GM18502 (cell line): Measurements from ENCODE around the gene DES.

ENCODE experiments used
- ATAC-seq: cut with Tn5 transposase; IDR thresholded peaks from one replicate; pipeline ENCODE4 v1.9.1; 2021; ENCODE audit warnings: mild to moderate bottlenecking; ENCODE audit not compliant: unreplicated experiment, poor library complexity

Gene DES

DNA sequence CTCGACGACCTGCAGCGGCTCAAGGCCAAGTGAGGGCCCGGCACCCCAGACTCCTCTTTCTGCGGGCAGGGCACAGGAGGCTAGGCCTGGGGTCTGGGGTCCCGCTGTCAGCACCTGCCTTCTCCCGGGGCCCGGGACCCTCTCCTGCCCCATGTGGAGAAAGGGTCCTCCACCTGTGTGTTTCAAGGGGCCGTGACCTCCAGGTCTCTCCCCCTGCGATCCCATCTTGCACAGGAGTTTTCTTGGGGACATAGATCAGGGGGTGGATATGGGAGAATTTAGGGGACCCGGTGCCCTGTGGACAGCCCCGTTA, 791 bp downstream of the DES start:
- ATAC-seq: no peak

DNA sequence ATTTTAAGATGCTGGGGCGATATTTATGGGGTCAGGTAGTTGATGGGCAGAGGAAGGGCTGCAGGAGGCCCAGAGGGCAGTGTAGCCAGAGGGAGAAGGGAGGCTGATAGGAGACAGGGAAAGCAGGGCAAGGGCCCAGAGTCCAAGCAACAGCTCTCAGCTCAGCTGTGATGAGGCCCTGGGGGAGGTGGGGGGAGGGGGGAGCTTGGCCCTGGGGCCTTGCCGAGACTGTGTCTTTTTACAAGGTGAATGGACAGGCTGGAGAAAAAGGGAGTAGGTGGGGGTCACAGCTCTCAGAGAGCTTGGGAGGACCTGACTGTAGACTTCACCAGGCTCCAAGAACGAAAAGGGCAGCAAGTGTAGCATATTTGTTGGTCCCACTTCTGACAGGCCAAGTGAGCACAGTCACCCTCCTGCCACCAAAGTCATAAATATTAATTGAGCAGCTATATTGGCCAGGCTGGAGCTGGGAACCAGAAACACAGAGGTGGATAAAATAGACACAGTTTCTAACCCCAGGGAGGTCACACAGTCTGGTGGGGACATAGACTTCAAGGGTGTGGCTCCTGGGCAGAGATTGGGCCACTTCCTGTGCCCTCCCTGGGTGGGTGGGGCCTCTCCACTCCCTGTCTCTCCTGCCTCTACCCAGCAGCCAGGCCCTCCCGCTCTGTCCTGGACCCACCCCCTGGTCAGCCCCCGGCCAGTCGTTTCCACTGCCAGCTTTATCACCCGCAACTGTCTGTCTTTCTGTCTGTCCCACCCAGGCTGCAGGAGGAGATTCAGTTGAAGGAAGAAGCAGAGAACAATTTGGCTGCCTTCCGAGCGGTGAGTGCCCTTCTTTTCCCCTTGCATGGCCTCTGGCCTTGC, 1.4 kb downstream of the DES start:
- no peak for ATAC-seq

DNA sequence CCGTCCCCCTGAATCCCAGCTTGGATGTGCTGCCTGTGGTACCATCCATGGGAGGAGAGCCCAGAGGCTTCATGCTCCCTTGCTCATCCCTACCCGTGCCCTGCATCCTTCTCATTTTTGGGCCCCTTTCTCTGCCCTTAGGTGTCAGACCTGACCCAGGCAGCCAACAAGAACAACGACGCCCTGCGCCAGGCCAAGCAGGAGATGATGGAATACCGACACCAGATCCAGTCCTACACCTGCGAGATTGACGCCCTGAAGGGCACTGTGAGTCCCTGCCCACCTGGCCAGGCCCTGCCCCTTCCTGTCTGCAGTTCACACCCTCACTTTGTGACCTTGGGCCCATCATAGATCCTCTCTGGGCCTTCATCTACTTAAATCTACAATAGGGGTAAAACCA, 2.5 kb downstream of the DES start:
- ATAC-seq: no peak

DNA sequence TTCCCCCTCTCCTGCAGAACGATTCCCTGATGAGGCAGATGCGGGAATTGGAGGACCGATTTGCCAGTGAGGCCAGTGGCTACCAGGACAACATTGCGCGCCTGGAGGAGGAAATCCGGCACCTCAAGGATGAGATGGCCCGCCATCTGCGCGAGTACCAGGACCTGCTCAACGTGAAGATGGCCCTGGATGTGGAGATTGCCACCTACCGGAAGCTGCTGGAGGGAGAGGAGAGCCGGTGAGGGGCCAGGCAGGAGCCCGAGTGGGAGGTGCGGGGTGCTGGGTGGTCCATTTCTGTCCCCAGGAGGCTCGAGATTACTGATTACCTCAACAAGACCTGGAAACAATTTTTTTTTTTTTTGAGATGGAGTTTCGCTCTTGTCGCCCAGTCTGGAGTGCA, 3.1 kb downstream of the DES start:
- ATAC-seq: no peak

DNA sequence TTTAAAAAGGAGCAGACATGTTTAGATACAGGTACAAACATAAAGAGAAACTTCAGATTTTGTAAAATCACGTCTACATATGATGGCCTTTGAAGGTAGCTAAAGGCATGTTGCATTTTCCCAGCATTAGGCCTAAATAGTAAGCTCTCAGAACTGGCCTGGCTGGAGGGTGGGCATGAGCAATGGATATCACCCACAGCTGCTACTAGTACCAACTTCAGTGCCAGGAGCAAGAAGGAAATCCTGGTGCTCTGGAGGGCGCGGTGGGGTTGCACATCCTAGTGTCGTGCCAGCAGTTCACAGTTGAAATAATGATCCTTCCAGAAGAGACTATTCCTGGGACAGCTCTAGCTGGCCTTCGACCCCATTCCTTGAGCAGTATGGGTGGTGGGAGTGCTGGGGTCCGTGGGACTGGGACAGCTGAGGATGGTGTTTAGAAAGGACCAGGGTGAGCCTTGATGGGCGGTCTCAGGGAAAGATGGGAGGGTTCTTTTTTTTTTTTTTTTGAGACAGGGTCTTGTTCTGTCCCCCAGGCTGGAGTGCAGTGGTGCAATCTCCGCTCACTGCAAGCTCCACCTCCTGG, 4.9 kb downstream of the DES start:
- no peak for ATAC-seq

DNA sequence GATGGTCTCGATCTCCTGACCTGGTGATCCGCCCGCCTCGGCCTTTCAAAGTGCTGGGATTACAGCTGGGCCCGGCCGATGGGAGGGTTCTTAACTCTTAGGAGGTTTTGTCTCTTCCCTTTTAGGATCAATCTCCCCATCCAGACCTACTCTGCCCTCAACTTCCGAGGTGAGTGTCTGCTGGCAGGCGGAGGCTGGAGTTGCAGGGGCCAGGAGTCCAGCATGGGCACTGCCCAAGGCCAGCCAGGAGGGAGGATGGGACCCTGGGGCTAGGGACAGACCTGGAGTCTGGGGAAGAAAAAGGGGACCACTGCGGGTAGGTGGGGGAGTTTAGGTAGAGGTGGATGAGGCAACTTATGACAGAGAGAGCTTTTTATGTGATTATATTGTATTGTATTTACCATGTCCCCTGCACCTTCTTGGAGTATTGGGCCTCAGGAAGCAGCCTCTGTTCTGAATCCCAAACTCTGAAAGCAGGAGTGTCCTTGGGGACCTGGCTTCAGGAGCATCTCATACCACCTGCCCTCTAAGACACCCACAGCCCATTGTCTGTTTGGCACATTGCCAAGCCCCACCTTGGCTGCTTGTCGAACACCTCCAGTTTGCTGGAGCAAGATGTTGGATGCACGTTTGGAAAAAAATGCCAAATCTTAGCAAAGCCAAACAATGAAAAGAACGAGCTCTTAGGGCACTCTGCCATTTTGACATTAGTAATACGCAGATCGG, 5.6 kb downstream of the DES start:
- ATAC-seq: no peak

DNA sequence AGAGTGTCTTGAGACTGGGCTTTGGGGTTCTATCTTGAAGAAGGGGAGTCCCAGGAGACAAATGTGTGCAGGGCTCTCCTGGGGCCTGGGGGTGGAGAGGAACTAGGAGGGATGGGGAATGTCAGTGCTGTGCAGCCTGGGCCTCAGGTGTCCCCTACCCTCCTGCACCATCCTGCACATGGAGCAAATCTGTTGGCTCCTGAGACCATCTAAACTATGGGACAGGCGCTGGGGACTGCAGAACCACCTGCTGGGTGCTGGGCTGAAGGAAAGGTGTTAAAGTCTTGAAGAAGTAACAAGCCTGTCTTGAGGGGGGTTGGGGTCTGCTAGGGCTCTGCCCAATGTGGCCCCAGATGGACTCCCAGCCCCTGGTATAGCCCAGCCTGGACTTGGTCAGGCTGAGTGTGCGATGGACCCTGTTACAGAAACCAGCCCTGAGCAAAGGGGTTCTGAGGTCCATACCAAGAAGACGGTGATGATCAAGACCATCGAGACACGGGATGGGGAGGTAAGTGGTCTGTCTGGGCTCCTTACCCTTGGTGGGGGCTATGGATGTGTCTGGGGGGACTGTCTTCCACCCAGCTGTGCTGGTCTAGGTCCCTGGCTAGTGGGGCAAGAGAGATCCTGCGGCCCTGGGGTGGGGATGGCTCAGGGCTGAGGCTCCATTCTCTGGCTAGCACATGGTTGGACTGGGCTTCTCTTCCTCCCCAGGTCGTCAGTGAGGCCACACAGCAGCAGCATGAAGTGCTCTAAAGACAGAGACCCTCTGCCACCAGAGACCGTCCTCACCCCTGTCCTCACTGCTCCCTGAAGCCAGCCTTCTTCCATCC, 7.3 kb downstream of the DES start:
- ATAC-seq: no peak

DNA sequence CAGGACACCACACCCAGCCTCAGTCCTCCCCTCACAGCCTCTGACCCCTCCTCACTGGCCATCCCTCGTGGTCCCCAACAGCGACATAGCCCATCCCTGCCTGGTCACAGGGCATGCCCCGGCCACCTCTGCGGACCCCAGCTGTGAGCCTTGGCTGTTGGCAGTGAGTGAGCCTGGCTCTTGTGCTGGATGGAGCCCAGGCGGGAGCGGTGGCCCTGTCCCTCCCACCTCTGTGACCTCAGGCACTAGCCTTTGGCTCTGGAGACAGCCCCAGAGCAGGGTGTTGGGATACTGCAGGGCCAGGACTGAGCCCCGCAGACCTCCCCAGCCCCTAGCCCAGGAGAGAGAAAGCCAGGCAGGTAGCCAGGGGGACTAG, 7.9 kb downstream of the DES start:
- ATAC-seq: no peak

DNA sequence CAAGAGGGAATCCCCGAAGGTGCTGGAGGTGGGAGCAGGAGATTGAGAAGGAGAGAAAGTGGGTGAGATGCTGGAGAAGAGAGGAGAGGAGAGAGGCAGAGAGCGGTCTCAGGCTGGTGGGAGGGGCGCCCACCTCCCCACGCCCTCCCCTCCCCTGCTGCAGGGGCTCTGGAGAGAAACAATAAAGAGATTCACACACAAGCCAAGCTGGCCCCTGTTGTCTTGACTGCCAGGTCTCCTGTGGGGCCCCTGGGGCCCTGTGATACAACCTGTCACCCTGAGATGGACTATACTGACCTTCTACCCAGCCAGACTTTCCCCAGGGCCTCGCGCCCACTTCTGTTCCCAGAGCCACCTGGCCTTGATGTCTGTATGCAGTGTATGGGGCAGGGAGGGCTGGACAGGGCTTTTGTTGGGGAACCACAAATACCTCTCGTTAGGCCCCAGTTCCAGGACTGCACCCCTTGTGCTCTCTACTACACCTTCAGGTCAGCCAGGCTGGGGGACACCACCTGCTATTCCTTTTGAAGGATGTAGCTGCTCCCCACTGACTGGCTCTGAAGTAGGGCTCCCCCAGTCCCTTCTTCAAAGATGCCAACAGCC, 8.5 kb downstream of the DES start:
- ATAC-seq: no peak

DNA sequence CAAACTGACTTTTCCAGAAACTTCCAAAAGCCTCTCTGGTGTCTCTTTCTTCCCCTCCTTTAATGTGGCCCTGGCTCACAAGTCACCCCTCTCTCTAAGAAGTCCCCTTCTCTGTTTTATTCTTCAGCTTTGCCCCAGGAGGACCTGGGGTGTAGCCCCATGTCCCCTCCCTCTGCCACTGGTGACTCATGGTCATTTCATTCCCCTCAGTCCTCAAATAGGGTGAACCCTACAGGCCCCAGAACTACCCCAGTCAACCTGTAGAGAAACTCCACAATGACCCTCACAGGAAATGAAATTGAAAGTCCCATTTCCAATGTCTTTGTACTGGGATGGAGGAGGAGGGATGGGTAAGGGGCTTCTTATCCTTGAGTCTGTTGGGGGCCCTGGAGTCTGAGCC, 10.3 kb downstream of the DES start:
- ATAC-seq: no peak

DNA sequence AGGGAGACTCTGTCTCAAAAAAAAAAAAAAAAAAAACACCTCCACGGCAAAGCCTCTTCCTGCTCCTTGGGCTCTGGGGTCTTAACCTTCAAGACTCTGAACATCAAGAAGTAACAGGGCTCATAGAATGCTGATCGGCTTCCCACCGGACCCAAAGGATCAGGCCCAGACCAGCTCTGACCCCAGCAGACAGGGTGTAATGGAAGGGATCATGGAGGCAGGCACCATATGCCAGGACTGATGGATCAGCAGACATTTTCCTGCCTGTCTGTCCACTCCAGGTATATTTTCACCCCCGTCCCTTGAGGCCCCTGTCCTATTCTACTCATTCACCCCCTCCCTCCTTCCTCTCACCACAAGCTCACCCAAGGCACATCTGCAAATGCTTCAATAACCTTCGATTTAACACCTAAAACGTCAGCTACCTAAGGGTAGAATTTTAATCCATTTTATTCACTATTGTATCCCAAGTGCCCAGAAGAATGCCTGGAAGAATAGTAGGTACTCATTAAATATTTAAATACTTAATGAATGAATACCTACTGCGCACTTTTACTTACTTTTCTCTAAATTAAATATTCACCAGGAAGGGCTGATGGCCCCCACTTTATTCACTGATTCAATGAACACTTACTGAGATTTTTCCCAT, 11.9 kb downstream of the DES start:
- no peak for ATAC-seq

DNA sequence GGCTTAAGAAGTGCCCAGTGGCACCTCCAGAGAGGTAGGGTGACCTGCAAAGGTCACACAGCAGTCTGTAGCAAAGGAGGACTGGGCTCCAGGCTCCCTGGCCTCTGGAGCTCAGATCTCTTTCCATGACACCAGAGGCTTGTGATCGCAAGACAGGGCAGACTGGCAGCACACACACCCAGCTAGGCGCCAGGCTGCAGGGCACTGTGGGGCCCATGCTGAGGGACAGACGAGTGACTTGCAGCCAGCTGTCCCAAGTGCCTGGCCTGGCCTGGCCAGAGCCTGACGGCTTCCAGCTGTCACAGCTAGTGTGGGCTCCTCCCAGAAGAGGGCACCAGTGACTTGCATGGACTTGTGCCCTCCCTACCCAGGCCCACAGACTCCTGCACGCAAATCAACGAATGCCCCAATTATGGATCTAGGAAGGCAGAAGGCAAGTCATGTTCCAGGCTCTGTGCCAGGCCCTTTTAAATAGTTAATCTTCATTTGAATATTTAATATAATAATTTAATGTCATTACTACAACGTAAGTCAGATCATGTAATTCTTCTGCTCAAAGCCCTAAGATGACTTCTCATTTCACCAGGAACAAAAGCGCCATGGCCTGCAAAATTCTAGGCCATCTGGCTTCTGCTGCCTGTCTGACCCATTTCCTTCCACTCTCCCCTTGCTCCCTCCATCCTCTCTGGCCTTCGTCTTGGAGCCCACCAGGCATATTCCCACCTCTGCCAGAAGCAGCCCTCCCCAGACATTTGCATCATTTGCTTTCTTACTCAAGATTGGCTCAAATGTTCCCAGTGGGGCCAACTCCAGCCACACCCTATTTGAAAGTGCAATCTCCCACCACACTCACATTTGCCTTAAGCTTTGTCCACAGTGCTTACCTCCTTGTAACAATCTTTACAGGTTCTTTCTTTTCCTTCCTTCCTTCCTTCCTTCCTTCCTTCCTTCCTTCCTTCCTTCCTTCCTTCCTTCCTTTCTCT, 12.7 kb downstream of the DES start:
- no peak for ATAC-seq

DNA sequence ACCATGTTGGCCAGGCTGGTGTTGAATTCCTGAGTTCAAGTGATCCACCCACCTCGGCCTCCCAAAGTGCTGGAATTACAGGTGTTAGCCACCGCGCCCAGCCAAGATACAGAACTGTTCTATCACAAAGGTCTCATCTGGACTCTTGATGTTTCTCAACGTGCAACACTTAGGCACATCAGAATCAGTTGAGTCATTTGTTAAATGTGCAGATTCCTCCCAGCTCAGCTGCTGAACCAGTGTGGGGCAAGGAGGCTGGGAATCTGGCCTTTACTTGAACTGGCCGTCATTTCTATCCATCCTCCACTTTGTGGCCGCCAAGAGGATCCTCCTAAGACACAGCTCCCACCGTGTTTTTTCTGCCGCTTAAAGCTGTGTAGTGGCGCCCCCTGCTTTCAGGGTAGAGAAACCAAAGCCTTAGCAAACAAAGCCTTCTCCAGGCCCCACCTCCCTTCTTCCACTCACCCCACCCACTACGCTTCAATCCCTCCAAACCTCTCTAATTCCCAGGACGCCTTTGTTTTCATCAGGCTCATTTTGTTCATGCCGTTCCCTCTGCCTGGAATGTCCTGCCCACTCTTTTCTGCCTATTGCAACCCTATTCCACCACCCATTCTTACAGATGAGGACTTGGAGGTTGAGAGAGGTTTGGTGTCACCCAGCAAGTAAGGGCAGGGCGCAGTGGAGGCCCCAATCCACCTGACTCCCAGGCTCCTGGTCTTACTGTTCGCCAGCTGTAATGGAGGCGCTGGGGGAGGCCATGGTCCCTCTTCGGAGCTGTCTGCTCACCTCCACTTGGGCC, 15.7 kb downstream of the DES start:
- no peak for ATAC-seq

DNA sequence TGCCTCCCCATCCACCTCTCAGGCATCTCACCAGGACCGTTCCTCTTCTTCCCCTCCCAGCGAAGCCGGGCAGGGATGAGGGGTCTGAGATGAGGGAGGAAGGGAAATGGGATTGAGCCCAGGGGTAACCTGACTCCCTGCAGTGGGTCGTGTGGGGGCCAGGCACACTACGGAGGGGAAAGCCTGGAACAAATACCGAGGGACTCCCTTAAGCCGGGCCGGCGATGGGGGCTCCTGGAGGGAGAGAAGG, 16.2 kb downstream of the DES start:
- no peak for ATAC-seq

DNA sequence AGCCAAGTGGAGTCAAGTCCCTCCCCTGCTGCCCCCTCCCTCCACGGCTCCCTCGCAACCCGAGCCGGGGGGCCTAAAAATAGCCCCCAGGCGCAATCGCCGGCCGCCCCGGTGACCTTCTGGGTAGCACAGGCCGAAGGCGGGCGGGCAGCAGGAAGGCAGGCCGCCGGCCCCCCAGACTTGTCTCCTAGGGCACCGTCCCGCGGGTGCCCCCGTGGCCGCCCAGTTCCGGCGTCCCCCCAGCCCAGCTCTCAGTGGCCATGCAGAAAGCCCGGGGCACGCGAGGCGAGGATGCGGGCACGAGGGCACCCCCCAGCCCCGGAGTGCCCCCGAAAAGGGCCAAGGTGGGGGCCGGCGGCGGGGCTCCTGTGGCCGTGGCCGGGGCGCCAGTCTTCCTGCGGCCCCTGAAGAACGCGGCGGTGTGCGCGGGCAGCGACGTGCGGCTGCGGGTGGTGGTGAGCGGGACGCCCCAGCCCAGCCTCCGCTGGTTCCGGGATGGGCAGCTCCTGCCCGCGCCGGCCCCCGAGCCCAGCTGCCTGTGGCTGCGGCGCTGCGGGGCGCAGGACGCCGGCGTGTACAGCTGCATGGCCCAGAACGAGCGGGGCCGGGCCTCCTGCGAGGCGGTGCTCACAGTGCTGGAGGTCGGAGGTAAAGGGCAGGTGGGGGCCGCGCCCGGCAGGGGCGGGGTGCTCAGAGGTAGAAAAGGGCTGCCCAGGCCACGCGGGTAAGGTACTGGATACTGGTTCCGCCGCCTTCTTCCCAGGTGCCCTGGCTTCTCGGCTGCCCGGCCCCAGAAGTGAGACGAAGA, 16.7 kb downstream of the DES start, which contains the start of gene SPEG:
SPEG (plus strand) TSS at position 126 of the 808 bp plus-strand sequence; CDS start at position 261, 135 bp downstream.
- ATAC-seq: no peak

DNA sequence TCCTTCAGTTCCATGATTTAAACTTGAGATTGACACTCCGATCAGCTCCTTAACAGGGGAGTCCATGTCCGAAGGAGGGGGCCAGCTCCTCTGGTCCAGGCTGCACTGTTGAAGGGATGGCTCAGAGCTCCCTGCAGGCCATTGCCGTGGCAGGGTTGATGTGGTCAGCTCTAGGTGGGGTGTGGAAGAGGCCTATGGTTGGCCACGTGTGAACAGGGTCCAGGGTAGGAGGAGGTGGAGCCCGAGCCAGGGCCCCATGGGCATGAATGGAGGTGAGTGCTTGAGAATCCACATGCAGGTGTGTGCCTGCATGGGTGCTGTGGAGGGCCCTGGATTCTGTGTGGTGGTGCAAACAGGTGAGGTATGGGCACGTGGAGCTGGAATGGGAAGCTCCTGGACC, 17.5 kb downstream of the DES start:
- ATAC-seq: no peak

DNA sequence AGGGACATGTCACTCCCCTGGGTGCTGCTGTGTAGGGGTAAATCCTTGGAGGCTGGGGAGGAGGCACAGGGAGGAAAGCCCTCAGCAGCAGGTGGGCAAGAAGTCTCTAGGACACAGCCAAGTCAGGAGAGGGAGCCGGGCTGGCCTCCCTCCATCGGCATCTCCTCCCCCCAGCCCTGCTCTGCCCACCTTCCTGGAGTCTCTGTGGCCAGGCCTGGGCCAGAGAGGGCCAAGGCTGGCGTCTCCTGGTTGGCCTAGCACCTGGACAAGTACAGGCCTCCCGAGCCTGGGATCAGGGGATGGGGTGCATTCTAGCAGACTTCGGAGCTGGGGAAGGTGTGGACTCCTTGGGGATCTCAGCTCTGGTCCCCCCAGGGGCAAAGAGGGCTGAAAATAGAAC, 18.3 kb downstream of the DES start:
- no peak for ATAC-seq
